HG02798 (cell line): Measurements from ENCODE around the gene NMNAT2.
"Not testable (repeated sequence)": the region's sequence is repeated elsewhere in the genome, so short reads cannot be mapped to it uniquely, and the experiment has no call there.

ENCODE experiments used
- ATAC-seq: cut with Tn5 transposase; IDR thresholded peaks from one replicate; pipeline ENCODE4 v1.9.1; 2021; ENCODE audit warnings: mild to moderate bottlenecking; ENCODE audit not compliant: unreplicated experiment, poor library complexity

The NMNAT2 gene

GRCh38 chr1:183419399-183419798 lies 1.2 kb upstream of the NMNAT2 start:
- no peak for ATAC-seq

DNA sequence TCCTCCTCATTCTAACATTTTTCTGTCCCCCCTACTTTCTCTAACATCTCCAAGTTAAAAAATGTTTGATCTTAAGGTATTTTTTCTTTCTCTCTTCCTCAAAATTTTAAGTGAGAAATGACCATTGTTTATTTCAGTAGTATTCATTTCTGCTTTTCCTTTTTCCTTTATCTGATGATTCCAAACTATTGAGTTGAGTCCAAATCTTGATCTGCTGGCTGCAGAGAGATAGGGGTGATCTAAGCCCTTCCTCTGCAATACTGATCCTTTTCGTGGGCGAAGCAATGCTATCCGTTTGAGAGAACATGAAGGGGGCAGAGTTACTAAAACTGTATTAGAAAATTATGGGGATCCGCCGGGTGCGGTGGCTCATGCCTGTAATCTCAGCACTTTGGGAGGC lies 516 bp upstream of the NMNAT2 start:
- ATAC-seq: no peak

DNA sequence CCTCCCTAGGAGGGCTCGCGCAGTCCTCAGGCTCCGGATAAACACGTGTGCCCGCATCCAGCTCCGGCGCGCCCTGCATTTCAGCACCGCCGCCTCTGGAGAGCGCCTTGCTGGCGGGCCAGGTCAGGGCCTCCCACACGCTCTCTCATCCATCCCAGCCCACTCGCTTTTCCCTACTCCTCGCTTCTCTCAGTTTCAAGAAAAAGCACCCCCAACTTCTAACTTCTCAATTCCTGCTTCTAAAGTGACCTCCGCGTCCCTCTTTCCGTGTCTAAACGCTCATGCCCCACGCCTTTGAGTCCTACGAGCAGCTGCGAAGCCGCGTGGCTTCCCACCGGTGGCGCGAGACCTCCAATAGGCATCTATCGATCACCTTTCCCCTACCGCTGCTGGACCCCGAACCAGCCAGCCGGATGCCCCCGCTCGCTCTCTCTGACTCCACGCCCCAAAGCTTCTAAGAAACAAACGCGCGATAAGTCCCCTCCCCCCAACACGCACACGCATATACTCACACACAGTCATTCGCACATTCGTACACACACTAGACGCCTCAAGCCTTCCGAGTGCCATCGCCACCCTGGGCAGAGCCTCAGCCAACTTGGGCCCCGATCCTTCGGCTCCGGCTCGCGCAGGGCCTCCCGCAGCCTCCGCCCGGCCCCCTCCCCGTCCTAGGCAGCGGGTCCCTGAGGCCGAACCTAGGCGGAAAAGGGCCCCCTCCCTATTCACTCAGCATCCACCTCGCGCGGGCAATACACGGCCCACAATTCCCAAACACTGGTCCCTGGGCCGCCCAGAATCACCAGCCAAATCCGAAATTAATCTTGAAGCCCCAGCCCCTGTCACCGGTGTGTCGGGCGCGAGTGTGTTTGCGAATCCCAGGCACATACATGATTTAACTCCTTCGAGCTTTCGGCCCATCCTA lies 1.1 kb downstream of the NMNAT2 start:
- ATAC-seq: no peak

- no peak for ATAC-seq
Measured at GRCh38 chr1:183414365-183414764, 3.8 kb downstream of the NMNAT2 start.

GRCh38 chr1:183411091-183411490 lies 7.1 kb downstream of the NMNAT2 start:
- ATAC-seq: no peak

- ATAC-seq: no peak
Measured at GRCh38 chr1:183407961-183408360, 10.2 kb downstream of the NMNAT2 start.

DNA sequence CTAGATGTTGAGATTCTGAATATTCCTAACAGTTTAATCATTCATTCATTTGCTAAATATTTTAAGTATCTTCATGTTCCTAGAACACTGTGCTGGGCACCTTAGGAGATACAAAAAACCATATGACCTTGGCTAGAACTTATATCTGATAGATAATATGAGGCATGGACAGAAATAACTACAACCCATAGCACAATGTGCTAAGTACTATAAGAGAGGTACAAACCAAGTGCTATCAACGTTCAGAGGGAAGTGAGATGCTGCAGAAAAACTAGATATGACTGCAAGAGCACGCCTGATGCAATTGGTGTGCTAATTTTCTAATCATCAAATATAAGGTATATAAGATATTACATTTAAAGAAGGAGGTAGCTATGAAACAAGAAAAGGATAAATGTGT lies 10.7 kb downstream of the NMNAT2 start:
- no peak for ATAC-seq

GRCh38 chr1:183404476-183404875 lies 13.7 kb downstream of the NMNAT2 start:
- no peak for ATAC-seq

DNA sequence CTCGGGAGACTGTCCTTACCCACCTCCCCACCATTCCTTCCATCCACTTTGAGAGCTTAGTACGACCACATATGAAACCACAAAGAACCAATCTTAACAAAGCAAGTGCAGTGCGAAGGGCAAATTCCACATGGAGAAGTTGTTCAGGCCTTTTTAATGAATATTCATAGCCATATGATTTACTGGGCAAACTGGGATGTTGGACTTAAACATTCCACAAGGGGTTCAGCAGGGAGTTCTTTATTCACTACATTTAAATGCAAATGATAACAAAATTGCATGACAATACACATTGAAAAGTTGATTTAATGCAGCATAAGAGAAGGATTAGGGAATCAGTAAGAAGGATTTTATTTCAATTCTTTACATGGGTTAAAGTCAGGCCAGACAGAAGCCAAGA lies 14.7 kb downstream of the NMNAT2 start:
- ATAC-seq: no peak

- not testable (repeated sequence) for ATAC-seq
Measured at GRCh38 chr1:183401565-183401964, 16.6 kb downstream of the NMNAT2 start.

DNA sequence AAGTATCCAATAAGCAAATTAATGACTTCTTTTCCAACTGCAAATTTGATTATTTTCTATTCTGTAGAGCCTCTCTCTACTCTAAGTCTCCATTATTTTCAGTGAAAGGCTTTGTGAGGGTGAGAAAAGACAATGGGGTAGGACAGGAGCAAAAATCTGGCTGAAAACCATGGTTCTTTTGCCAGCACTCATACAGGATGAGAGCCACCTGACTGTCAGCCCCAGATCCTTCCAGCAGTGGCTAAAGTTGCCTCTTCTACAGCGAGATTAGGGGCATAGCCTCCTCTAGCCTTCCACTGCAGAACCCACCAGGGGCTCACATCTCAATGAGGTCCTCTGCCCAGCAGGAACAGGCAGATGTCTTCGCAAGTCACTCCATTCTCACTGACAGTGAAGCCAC lies 23.7 kb downstream of the NMNAT2 start:
- ATAC-seq: no peak

DNA sequence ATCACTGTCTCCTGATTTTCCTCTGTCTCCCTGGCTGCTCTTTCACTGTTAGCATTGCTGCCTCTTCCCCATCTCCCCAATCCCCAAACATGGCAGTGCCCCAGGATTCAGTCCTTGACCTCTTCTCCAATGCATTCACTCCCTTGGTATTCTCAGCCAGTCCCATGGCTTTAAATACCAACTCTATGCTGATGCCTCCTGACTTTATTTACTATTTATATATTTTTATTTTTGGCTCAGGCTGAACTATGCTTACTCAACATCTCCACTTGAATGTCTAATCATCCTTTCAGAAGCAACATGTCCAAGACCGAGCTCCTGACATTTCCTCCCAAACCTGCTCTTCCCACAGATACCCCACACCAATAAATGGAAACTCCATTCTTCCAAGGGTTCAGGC lies 26.3 kb downstream of the NMNAT2 start:
- ATAC-seq: no peak

- no peak for ATAC-seq
Measured at GRCh38 chr1:183390561-183390960, 27.6 kb downstream of the NMNAT2 start.

GRCh38 chr1:183388735-183389134 lies 29.4 kb downstream of the NMNAT2 start:
- no peak for ATAC-seq

- ATAC-seq: no peak
Measured at GRCh38 chr1:183385340-183386144, 32.6 kb downstream of the NMNAT2 start.

DNA sequence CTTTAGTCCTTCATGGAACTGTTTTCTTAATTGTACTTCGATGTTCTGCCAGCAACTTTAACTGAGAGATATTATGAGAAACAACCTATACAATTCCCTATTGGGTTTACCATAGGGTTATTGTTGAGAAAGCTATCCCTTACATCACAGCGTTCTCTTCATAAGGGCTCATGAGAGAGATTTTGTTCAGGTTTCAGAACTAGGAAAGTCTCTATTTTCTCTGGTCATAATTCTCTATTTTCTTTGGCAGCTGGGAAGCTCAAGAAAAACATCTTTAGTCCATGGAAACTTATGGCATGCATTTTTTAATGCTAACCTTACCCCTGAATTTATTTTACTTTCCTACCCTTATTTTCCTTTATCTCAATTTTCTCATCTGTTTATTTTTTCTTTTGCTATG lies 38.2 kb downstream of the NMNAT2 start:
- ATAC-seq: no peak

- no peak for ATAC-seq
Measured at GRCh38 chr1:183375381-183375780, 42.8 kb downstream of the NMNAT2 start.

GRCh38 chr1:183374825-183375224 lies 43.4 kb downstream of the NMNAT2 start:
- ATAC-seq: no peak

DNA sequence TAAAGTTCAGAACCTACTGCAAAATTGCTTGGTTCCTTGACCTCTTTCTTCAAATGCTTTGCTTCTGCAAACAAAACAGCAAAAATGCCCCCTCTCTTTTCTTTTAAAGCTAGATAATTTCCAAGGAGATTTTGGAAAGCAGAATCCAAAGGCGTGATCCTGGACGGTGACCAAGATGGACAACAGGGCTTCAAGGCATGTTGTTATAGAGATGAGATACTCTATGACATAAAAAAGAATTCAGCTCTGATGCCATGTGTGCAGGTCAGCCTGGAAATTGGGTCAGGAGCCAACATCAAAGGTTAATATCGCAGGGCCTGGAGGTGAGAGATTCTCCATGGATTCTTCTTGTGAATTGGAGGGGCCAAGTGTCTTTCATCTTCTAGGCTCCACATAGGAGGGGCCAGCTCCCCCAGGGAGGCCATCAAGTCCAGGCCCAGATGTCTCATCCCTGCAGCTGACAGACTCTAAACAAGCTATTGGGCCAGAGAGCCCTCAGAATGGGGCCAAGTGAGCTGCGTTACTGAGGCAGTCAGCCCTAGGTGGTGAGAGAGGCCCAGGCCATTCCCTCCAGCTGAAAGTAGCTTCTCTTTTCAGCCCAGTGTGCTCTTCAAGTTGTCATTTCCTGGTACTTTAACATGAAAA lies 45.5 kb downstream of the NMNAT2 start:
- ATAC-seq: no peak

GRCh38 chr1:183370399-183371058 lies 47.7 kb downstream of the NMNAT2 start:
- ATAC-seq: no peak
